ENCODE results near the gene GAGE2A.
"Not testable (repeated sequence)": the region's sequence is repeated elsewhere in the genome, so short reads cannot be mapped to it uniquely, and the experiment has no call there.

GAGE2A gene, protein sequence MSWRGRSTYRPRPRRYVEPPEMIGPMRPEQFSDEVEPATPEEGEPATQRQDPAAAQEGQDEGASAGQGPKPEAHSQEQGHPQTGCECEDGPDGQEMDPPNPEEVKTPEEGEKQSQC

DNA sequence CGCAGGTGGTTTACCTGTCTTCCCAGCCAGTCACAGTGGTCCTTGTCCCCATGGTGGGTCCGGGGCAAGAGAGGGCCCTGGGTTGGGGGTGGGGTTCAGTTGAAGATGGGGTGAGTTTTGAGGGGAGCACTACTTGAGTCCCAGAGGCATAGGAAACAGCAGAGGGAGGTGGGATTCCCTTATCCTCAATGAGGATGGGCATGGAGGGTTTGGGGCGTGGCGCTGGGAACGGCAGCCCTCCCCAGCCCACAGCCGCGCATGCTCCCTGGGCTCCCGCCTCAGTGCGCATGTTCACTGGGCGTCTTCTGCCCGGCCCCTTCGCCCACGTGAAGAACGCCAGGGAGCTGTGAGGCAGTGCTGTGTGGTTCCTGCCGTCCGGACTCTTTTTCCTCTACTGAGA lies at the start of gene GAGE2A:
GAGE2A (plus strand) TSS at position 301 of the 400 bp plus-strand sequence. CDS start 1,155 bp downstream, outside the sequence.
- DNase-seq = not testable (repeated sequence)

DNA sequence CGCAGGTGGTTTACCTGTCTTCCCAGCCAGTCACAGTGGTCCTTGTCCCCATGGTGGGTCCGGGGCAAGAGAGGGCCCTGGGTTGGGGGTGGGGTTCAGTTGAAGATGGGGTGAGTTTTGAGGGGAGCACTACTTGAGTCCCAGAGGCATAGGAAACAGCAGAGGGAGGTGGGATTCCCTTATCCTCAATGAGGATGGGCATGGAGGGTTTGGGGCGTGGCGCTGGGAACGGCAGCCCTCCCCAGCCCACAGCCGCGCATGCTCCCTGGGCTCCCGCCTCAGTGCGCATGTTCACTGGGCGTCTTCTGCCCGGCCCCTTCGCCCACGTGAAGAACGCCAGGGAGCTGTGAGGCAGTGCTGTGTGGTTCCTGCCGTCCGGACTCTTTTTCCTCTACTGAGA lies 47.9 kb upstream of the GAGE2A start, which contains the start of gene GAGE12D:
GAGE12D (plus strand) TSS at position 301 of the 400 bp plus-strand sequence. CDS start 1,155 bp downstream, outside the sequence.
- DNase-seq = not testable (repeated sequence)

DNA sequence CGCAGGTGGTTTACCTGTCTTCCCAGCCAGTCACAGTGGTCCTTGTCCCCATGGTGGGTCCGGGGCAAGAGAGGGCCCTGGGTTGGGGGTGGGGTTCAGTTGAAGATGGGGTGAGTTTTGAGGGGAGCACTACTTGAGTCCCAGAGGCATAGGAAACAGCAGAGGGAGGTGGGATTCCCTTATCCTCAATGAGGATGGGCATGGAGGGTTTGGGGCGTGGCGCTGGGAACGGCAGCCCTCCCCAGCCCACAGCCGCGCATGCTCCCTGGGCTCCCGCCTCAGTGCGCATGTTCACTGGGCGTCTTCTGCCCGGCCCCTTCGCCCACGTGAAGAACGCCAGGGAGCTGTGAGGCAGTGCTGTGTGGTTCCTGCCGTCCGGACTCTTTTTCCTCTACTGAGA lies 38.3 kb upstream of the GAGE2A start, which contains the start of gene GAGE12E:
GAGE12E (plus strand) TSS at position 301 of the 400 bp plus-strand sequence. CDS start 1,155 bp downstream, outside the sequence.
- not testable (repeated sequence) for DNase-seq

DNA sequence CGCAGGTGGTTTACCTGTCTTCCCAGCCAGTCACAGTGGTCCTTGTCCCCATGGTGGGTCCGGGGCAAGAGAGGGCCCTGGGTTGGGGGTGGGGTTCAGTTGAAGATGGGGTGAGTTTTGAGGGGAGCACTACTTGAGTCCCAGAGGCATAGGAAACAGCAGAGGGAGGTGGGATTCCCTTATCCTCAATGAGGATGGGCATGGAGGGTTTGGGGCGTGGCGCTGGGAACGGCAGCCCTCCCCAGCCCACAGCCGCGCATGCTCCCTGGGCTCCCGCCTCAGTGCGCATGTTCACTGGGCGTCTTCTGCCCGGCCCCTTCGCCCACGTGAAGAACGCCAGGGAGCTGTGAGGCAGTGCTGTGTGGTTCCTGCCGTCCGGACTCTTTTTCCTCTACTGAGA lies 28.8 kb upstream of the GAGE2A start, which contains the start of gene GAGE12F:
GAGE12F (plus strand) TSS at position 301 of the 400 bp plus-strand sequence. CDS start 1,155 bp downstream, outside the sequence.
- DNase-seq = not testable (repeated sequence)

DNA sequence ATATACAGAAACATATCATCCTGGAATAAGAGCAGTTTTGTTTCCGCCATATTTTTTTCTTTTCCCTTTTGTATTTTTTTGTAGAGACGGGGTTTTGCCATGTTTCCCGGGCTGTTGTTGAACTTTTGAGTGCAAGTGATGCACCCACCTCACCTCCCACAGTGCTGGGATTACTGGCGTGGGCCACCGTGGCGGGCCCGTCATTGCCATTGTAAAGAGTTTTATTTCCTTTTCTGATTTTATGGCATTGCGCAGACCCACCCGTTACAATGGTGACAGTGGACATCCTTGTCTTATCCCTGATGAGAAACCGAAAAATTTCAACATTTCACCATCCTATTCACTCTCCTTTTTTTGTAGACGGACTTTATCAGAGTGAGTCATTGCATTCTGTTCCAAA lies 20.6 kb upstream of the GAGE2A start:
- DNase-seq = not testable (repeated sequence)

DNA sequence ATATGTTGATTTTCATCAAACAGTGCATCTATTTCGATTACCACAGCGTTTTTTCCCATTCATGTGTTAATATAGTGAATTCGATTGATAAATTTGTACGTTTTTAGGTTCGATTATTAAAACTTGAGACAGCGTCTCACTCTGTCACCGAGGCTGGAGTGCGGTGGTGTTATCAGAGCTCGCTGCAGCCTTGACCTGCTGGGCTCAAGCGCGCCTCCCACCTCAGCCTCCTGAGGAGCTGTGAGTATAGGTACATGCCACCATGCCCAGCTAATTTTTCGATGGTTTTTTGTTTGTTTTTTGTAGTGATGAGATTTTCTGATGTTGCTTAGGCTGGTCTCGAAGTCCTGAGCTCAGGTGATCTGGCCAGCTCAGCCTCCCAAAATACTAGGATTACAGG lies 20.1 kb upstream of the GAGE2A start:
- DNase-seq = not testable (repeated sequence)

DNA sequence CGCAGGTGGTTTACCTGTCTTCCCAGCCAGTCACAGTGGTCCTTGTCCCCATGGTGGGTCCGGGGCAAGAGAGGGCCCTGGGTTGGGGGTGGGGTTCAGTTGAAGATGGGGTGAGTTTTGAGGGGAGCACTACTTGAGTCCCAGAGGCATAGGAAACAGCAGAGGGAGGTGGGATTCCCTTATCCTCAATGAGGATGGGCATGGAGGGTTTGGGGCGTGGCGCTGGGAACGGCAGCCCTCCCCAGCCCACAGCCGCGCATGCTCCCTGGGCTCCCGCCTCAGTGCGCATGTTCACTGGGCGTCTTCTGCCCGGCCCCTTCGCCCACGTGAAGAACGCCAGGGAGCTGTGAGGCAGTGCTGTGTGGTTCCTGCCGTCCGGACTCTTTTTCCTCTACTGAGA lies 19.2 kb upstream of the GAGE2A start, which contains the start of gene GAGE12G:
GAGE12G (plus strand) TSS at position 301 of the 400 bp plus-strand sequence. CDS start 1,155 bp downstream, outside the sequence.
- not testable (repeated sequence) for DNase-seq

DNA sequence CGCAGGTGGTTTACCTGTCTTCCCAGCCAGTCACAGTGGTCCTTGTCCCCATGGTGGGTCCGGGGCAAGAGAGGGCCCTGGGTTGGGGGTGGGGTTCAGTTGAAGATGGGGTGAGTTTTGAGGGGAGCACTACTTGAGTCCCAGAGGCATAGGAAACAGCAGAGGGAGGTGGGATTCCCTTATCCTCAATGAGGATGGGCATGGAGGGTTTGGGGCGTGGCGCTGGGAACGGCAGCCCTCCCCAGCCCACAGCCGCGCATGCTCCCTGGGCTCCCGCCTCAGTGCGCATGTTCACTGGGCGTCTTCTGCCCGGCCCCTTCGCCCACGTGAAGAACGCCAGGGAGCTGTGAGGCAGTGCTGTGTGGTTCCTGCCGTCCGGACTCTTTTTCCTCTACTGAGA lies 9.6 kb upstream of the GAGE2A start, which contains the start of gene GAGE12H:
GAGE12H (plus strand) TSS at position 301 of the 400 bp plus-strand sequence. CDS start 1,155 bp downstream, outside the sequence.
- DNase-seq = not testable (repeated sequence)

DNA sequence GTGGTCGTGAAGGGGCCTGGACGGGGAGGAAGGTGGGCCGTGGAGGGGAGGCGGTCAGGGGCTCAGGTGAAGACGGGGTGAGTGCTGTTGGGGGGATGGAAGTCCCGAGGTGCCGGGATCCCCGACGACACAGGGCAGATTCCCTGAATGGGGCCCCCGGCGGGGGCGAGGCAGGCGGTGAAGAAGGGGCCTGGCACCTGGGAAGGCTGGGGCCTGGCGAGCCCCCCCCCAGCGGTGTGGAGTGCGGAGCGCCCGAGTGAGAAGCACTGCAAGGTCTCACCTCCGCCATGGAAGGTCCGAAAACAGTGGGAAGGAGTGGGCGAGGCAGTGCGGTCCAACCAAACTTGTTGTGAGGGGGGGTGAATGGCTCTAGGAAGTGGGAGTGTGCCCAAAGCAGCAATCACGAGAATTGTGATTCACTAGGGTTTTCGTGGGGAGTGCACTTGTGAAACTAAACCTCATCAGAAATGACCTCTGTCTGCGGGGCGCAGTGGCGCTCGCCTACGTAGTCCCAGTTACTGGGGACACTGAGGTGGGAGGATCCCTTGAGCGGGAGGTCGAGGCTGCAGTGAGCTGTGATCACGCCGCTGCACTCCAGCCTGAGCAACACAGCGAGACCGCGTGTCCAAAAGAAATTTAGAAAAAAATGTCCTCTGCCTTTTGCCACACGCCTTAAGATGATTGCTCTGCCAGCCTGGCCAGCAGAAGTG lies 628 bp downstream of the GAGE2A start:
- not testable (repeated sequence) for DNase-seq

DNA sequence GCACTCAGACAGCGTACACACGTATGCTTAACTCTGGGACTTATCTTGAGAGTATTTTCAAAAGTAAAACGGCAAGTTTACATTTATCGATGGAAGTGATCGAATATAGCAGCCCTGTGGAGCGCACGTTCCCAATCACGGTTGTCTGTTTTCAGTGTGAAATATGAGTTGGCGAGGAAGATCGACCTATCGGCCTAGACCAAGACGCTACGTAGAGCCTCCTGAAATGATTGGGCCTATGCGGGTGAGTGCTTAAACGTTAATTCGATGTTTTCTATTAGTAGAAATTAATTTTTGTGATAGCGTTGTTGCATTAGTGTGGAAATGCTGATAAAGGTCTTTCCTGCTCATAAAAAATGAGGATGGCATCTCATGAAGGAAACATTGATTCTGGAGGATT lies 1.2 kb downstream of the GAGE2A start:
- DNase-seq = not testable (repeated sequence)

DNA sequence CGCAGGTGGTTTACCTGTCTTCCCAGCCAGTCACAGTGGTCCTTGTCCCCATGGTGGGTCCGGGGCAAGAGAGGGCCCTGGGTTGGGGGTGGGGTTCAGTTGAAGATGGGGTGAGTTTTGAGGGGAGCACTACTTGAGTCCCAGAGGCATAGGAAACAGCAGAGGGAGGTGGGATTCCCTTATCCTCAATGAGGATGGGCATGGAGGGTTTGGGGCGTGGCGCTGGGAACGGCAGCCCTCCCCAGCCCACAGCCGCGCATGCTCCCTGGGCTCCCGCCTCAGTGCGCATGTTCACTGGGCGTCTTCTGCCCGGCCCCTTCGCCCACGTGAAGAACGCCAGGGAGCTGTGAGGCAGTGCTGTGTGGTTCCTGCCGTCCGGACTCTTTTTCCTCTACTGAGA lies 9.4 kb downstream of the GAGE2A start, which contains the start of gene GAGE1:
GAGE1 (plus strand) TSS at position 301 of the 400 bp plus-strand sequence. CDS start 1,155 bp downstream, outside the sequence.
- DNase-seq = not testable (repeated sequence)

DNA sequence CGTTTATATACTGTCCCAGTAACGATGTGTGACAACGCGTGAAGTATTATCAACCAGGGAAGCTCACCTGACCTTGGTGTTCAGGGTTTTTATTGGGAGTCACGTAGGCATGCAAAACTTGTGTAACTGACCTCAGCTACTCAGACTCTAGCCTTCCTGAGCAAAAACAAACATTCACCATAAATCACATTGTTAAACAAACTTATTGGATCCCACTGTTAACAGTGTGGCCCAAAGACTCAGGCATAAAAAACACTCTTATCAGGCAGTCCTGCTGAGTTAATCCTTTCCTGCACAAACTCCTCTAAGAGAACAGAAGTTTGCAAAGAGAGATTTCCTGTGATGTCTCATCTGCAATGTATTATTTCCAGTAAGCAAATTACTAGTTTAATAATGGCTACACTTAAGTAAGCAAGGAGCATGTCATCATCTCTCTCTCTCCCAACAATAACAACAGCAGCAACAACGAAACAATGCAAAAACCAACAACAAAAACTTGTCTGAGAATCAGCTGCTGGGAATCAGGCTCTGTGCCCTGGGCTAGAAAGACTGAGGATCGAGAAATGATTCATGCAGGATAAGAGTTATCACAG lies 21.5 kb downstream of the GAGE2A start:
- DNase-seq = no peak

DNA sequence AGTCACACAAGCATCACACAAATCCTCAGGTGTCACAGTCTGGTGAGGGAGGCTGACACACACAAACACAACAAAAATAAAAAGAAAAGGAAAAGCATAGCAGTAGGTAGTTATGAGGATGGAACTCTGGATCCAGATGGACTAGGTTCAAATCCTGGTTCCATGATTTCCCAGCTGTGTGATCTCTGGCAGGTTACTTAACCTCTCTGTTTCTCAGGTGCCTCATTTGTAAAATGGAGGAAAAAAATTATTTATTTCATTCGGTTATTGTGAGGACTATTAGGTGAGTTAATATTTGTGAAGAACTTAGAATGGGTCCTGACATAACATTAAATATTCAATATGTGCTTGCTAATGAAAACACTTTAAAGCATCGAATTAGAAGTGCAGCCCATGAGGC lies 29.3 kb downstream of the GAGE2A start:
- no peak for DNase-seq

DNA sequence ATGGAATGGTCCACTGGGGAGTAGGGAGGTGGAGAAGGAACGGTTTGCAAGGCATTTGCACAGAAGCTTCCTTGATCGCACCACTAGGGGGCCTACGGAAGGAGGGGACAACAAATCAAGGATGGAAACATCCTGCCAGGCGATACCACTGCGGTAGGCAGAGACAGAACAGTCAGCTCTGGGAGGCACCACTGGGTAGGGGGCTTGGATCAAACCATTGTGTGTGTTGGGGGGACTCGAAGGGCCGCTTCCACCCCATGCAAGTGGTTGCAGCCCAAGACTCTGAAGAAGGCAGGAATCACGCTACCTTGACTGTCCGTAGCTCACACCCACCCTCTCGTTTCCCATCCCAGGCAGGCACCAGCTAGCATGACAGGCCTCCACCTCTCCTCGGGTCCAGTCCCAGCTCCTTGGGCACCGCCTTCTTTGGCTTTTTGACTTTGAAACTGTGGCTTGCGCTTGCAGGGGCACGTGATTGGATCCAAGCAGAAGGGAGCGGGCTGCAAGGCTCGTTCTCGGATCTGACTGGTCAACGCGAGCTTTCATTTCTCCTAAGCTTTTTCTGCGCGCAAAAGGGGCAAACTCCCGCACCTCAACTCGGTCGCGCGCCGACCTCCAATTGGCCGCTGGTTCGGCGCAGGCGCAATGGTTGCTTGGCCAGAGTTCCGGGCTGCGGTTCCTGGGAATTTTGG lies 37.9 kb downstream of the GAGE2A start:
- no peak for DNase-seq

DNA sequence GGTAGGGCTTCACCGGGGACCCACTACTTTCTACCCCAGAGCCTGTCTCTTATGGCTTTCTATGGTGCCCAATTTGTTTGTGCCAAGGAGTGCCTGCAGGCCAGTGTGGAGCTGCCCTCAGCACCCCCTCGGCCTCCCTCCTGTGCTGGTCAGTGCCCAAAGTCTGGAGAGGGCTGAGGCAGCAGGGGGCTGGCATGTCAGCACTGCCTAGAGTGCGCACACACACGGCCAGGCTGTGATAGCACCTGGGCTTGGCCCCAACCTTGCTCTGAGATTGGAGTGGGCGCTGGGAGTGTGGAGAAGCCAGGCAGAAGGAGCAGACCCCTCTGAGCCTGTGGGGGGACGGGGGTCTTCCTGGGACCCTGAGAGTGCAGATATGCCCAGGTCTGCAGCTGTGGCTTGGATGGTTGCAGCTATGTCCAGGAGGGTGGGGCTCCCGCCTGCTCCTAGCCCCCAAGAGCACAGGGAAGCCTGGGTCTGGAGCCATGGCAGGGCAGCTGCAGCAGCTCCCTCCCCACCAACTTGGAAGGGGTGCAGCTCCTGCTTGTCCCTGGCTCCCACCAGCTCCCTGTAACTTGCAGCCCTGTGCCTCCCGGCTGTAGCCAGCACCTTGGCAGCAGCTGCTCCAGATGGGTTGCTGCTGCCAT lies 55.8 kb downstream of the GAGE2A start:
- no peak for DNase-seq

Measured in NCI-H1092 treated with DMSO at 0.1 percent for 48 hours (cell line).